ENCODE results near the gene SLC7A8. TPM values are rescaled to one million over a fixed set of nuclear protein-coding genes. Genes with fewer than 3 reads are reported as not detected.

The SLC7A8 gene
- total RNA-seq, 1 experiment from 2014 or later = 0.90 TPM

DNA sequence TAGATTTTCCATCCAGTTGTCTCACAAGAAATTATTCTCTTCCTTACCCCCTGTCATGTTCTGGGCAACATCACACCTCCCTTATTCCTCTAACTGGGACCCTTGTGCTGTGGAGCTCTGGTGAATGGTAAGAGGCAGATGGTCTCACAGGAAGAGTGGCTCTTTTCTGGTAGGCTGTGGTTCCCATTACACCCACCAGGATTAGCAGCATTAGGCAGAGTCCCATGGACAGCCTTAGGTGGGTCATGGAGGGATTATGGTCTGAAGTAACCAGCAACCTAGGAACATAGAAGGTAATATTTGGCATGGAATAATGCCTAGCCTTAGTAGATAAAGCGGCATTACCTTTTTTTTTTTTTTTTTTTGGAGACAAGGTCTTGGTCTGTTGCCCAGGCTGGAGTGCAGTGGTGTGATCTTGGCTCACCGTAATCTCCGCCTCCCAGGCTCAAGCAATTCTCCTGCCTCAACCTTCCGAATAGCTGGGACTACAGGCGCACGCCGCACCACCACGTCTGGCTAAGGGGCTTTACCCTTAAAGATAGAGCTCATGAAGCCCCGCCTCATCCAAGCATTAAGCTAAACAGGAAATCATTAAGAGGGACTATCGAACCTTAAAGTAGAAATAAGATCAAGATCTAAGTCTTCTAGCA lies 84.1 kb downstream of the SLC7A8 start:
- H3K36me3 ChIP-seq (ENCODE audit: control insufficient read depth, insufficient read depth, low read length) = peaks cover 5% of the 10 kb centered on the region; the same call in 1 of the 2 replicates
- H3K27ac ChIP-seq (ENCODE audit: low read length) = no peak overlapping the region
- H3K27me3 ChIP-seq (ENCODE audit: control insufficient read depth, insufficient read depth, low read length) = no peaks in the 10 kb centered on the region
- H3K9me3 ChIP-seq (ENCODE audit: control insufficient read depth, insufficient read depth, low read depth, low read length) = no peaks in the 10 kb centered on the region
- intact Hi-C loops (cut with micrococcal nuclease; ENCODE audit: unreplicated experiment) = no loop called here
- TF ChIP-seq SIN3A (IDR thresholded peaks at IDR 0.05; ENCODE audit: borderline replicate concordance, insufficient read depth, low read depth, low read length) (no peak), POLR2AphosphoS5 (IDR thresholded peaks at IDR 0.05; ENCODE audit: low read depth, low read length) (no peak), TCF7L2 (IDR thresholded peaks at IDR 0.05; ENCODE audit: low read depth, low read length) (no peak), REST (IDR thresholded peaks at IDR 0.05; ENCODE audit: insufficient read depth in 1 of 2, low read depth in 2 of 2, low read length in 1 of 2) (no peak)
- TF ChIP-seq, protein P1, sequence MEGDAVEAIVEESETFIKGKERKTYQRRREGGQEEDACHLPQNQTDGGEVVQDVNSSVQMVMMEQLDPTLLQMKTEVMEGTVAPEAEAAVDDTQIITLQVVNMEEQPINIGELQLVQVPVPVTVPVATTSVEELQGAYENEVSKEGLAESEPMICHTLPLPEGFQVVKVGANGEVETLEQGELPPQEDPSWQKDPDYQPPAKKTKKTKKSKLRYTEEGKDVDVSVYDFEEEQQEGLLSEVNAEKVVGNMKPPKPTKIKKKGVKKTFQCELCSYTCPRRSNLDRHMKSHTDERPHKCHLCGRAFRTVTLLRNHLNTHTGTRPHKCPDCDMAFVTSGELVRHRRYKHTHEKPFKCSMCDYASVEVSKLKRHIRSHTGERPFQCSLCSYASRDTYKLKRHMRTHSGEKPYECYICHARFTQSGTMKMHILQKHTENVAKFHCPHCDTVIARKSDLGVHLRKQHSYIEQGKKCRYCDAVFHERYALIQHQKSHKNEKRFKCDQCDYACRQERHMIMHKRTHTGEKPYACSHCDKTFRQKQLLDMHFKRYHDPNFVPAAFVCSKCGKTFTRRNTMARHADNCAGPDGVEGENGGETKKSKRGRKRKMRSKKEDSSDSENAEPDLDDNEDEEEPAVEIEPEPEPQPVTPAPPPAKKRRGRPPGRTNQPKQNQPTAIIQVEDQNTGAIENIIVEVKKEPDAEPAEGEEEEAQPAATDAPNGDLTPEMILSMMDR (IDR thresholded peaks at IDR 0.05) = no peak
- no TSS peak for BruUV-seq (replicated peaks)
- ChIA-PET POLR2A (interaction anchor here (0.7 kb wide), 1 partner anchor 208 kb away, joined by 7 read pairs; no protein-coding TSS in a partner anchor), CTCF (interaction anchor here (0.7 kb wide), 1 partner anchor 30 kb away, joined by 8 read pairs; no protein-coding TSS in a partner anchor)
- in situ Hi-C loops (cut with HindIII; ENCODE audit: low pct_unique_long_range_greater_than_20kb, low sequenced_read_pairs) = no loop called here
- H3K4me3 ChIP-seq (ENCODE audit: low read depth in 2 of 2, low read length in 2 of 2) = no peak overlapping the region
- peaks cover 10% of the 10 kb centered on the region for H3K4me1 ChIP-seq (ENCODE audit: control insufficient read depth, insufficient read depth, low read length)
- ATAC-seq (no peak), DNase-seq (ENCODE audit: low read depth, low spot score) (no peak)

- H3K27me3 ChIP-seq (ENCODE audit: control insufficient read depth, insufficient read depth, low read length) = no peaks in the 10 kb centered on the region
- ChIA-PET CTCF (no interaction called here), POLR2A (interaction anchor here (0.5 kb wide), 1 partner anchor 97 kb away, joined by 4 read pairs; no protein-coding TSS in a partner anchor)
- peaks cover 16% of the 10 kb centered on the region for H3K4me1 ChIP-seq (ENCODE audit: control insufficient read depth, insufficient read depth, low read length)
- BruUV-seq (replicated peaks) = no TSS peak
- peaks cover 13% of the 10 kb centered on the region for H3K36me3 ChIP-seq (ENCODE audit: control insufficient read depth, insufficient read depth, low read length)
- no peaks in the 10 kb centered on the region for H3K9me3 ChIP-seq (ENCODE audit: control insufficient read depth, insufficient read depth, low read depth, low read length)
- no peak for ATAC-seq
- H3K27ac ChIP-seq (ENCODE audit: low read length) = no peak overlapping the region
- intact Hi-C loops (cut with micrococcal nuclease; ENCODE audit: unreplicated experiment) (no loop called here), in situ Hi-C loops (cut with HindIII; ENCODE audit: low pct_unique_long_range_greater_than_20kb, low sequenced_read_pairs) (no loop called here)
- no peak for TF ChIP-seq REST (IDR thresholded peaks at IDR 0.05; ENCODE audit: insufficient read depth in 1 of 2, low read depth in 2 of 2, low read length in 1 of 2)
- no peak for TF ChIP-seq TCF7L2 (IDR thresholded peaks at IDR 0.05; ENCODE audit: low read depth, low read length)
- TF ChIP-seq POLR2AphosphoS5 (IDR thresholded peaks at IDR 0.05; ENCODE audit: low read depth, low read length) = no peak
- TF ChIP-seq SIN3A (IDR thresholded peaks at IDR 0.05; ENCODE audit: borderline replicate concordance, insufficient read depth, low read depth, low read length) = no peak
- TF ChIP-seq, protein P1 (IDR thresholded peaks at IDR 0.05) = no peak
- no peak overlapping the region for H3K4me3 ChIP-seq (ENCODE audit: low read depth in 2 of 2, low read length in 2 of 2)
- no peak for DNase-seq (ENCODE audit: low read depth, low spot score)
These were observed 85.7 kb downstream of the SLC7A8 start for GRCh38 chr14:23097786-23098185.
